Right lobe of liver (tissue), 4 donors: ENCODE data around the gene TMEM132D.

ENCODE experiments used
- POLR2A ChIP-seq: fragments of 450-650 bp; IDR thresholded peaks from one replicate; pipeline ENCODE4 v1.6.1; 2017; ENCODE audit warnings: antibody characterized with exemption, mild to moderate bottlenecking
- TF ChIP-seq, protein P1 (sequence below), 4 donors: fragments of 200-600 bp in 3 of 4; fragments of 450-650 bp in 1 of 4; IDR thresholded peaks; one replicate each; pipeline versions ENCODE4 v1.5.1 to v1.8.0; 2016 to 2022; ENCODE audit warnings: antibody characterized with exemption in 4 of 4, mild to moderate bottlenecking in 2 of 4
- donor health status: DM: no; HTN: no; CAD: no.
- donor health status: DM: no; HTN: no; CAD: no.
- donor health status: DM: no; HTN: yes; CAD: no.

DNA sequence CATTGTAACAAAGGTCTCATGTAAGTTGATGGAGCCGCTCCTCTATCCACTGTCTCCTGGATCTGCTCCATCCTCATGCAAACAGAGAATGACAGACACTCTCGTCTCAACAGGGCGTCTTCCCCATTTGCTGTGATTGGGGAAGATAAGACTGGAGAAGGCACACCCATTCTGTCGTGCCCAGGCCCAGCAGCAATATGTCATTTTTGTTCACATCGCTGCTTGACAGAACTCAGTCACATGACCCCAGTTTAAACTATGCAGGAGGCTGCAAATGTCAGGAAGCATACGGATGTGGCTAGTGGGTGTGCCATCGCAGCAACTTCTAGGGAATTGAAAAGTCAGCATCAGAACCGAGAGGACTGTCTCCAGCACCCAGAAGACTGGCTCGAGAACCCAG, 290.5 kb downstream of the TMEM132D start:
- no peak for TF ChIP-seq POLR2A
- TF ChIP-seq, protein P1, sequence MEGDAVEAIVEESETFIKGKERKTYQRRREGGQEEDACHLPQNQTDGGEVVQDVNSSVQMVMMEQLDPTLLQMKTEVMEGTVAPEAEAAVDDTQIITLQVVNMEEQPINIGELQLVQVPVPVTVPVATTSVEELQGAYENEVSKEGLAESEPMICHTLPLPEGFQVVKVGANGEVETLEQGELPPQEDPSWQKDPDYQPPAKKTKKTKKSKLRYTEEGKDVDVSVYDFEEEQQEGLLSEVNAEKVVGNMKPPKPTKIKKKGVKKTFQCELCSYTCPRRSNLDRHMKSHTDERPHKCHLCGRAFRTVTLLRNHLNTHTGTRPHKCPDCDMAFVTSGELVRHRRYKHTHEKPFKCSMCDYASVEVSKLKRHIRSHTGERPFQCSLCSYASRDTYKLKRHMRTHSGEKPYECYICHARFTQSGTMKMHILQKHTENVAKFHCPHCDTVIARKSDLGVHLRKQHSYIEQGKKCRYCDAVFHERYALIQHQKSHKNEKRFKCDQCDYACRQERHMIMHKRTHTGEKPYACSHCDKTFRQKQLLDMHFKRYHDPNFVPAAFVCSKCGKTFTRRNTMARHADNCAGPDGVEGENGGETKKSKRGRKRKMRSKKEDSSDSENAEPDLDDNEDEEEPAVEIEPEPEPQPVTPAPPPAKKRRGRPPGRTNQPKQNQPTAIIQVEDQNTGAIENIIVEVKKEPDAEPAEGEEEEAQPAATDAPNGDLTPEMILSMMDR (IDR thresholded peaks at IDR 0.05): no peak
